H9 (cell line): ENCODE measurements around the gene PTPN7. TPM values are rescaled to one million over a fixed set of nuclear protein-coding genes. Genes with fewer than 3 reads are reported as not detected.
"Not testable (repeated sequence)": the region's sequence is repeated elsewhere in the genome, so short reads cannot be mapped to it uniquely, and the experiment has no call there.

Experiments used
- DNase-seq: peaks from one replicate; pipeline ENCODE4 v3.0.0-alpha.2; 2017
- H2AFZ ChIP-seq: one replicate; pipeline ENCODE4 v1.6.1; 2013; ENCODE audit warnings: mild to moderate bottlenecking, low read length, control low read depth, moderate library complexity
- H2AK5ac ChIP-seq: 2 replicates; pipeline ENCODE4 v1.6.1; 2013; ENCODE audit warnings: low read length, control low read depth, mixed read lengths; ENCODE audit not compliant: insufficient read length
- H2BK120ac ChIP-seq: one replicate; pipeline ENCODE4 v1.6.1; 2013; ENCODE audit warnings: low read depth, mild to moderate bottlenecking, low read length, control low read depth, inconsistent platforms; ENCODE audit not compliant: poor library complexity, severe bottlenecking
- H2BK12ac ChIP-seq: 2 replicates; pipeline ENCODE4 v1.6.1; 2013; ENCODE audit warnings: low read length, control low read depth, mixed read lengths, low read depth; ENCODE audit not compliant: insufficient read length
- H2BK15ac ChIP-seq: 2 replicates; pipeline ENCODE4 v1.6.1; 2013; ENCODE audit warnings: low read depth, low read length, control low read depth
- H2BK20ac ChIP-seq: one replicate; pipeline ENCODE4 v1.6.1; 2013; ENCODE audit warnings: low read depth, mild to moderate bottlenecking, low read length, control low read depth, inconsistent platforms; ENCODE audit not compliant: poor library complexity, severe bottlenecking
- H2BK5ac ChIP-seq: 2 replicates; pipeline ENCODE4 v1.6.1; 2013; ENCODE audit warnings: low read length, control low read depth, mixed read lengths; ENCODE audit not compliant: insufficient read length
- H3K14ac ChIP-seq: 2 replicates; pipeline ENCODE4 v1.6.1; 2013; ENCODE audit warnings: low read length, control low read depth; ENCODE audit not compliant: insufficient read depth
- H3K18ac ChIP-seq: 2 replicates; pipeline ENCODE4 v1.6.1; 2013; ENCODE audit warnings: low read depth, mild to moderate bottlenecking, mixed read lengths, low read length, control low read depth; ENCODE audit not compliant: insufficient read length
- H3K23ac ChIP-seq: 2 replicates; pipeline ENCODE4 v1.6.1; 2013; ENCODE audit warnings: low read length, control low read depth, mixed read lengths, low read depth; ENCODE audit not compliant: insufficient read length
- H3K23me2 ChIP-seq: 2 replicates; pipeline ENCODE4 v1.6.1; 2013; ENCODE audit warnings: low read depth, mild to moderate bottlenecking, mixed read lengths, low read length, control low read depth; ENCODE audit not compliant: insufficient read length, poor library complexity, severe bottlenecking
- H3K27ac ChIP-seq: 2 replicates; pipeline ENCODE4 v1.5.1; 2013; ENCODE audit warnings: low read length, control low read depth, mixed read lengths, low read depth; ENCODE audit not compliant: insufficient read length
- H3K27me3 ChIP-seq: 2 replicates; pipeline ENCODE4 v1.6.1; 2013; ENCODE audit warnings: low read length, control low read depth, inconsistent platforms; ENCODE audit not compliant: insufficient read depth
- H3K4ac ChIP-seq: 2 replicates; pipeline ENCODE4 v1.6.1; 2013; ENCODE audit warnings: low read depth, mild to moderate bottlenecking, control low read depth, inconsistent platforms, low read length, moderate library complexity
- H3K4me1 ChIP-seq: 2 replicates; pipeline ENCODE4 v1.6.1; 2013; ENCODE audit warnings: low read length, control low read depth, inconsistent platforms; ENCODE audit not compliant: insufficient read depth
- H3K4me2 ChIP-seq: 2 replicates; pipeline ENCODE4 v1.6.1; 2013; ENCODE audit warnings: low read length, control low read depth, mixed read lengths; ENCODE audit not compliant: insufficient read length, insufficient read depth
- H3K56ac ChIP-seq: 2 replicates; pipeline ENCODE4 v1.6.1; 2013; ENCODE audit warnings: low read depth, mild to moderate bottlenecking, mixed read lengths, low read length, control low read depth; ENCODE audit not compliant: insufficient read length
- H3K79me1 ChIP-seq: 2 replicates; pipeline ENCODE4 v1.6.1; 2013; ENCODE audit warnings: low read depth, mild to moderate bottlenecking, moderate library complexity, low read length, control low read depth, inconsistent platforms; ENCODE audit not compliant: insufficient read depth, poor library complexity, severe bottlenecking
- H3K79me2 ChIP-seq: 2 replicates; pipeline ENCODE4 v1.6.1; 2013; ENCODE audit warnings: low read length, control low read depth, inconsistent platforms; ENCODE audit not compliant: insufficient read depth
- H3K9ac ChIP-seq: 2 replicates; pipeline ENCODE4 v1.6.1; 2013; ENCODE audit warnings: low read length, control low read depth, mixed read lengths; ENCODE audit not compliant: insufficient read length; ENCODE audit errors: extremely low read depth
- H3K9me3 ChIP-seq: one replicate; pipeline ENCODE4 v1.6.1; 2013; ENCODE audit warnings: low read depth, low read length, inconsistent platforms; ENCODE audit not compliant: control insufficient read depth
- H3T11ph ChIP-seq: one replicate; pipeline ENCODE4 v1.6.1; 2013; ENCODE audit warnings: mild to moderate bottlenecking, low read length, control low read depth, inconsistent platforms
- H4K20me1 ChIP-seq: one replicate; pipeline ENCODE4 v1.6.1; 2013; ENCODE audit not compliant: control insufficient read depth, insufficient read length, insufficient read depth
- H4K5ac ChIP-seq: 2 replicates; pipeline ENCODE4 v1.6.1; 2013; ENCODE audit warnings: low read depth, mild to moderate bottlenecking, mixed read lengths, low read length, control low read depth; ENCODE audit not compliant: insufficient read length
- H4K8ac ChIP-seq: replicated peaks from 2 replicates; pipeline ENCODE4 v1.6.1; 2013; ENCODE audit warnings: low read length, control low read depth, mixed read lengths, low read depth; ENCODE audit not compliant: insufficient read length
- H4K91ac ChIP-seq: 2 replicates; pipeline ENCODE4 v1.6.1; 2013; ENCODE audit warnings: low read depth, mild to moderate bottlenecking, moderate library complexity, mixed read lengths, low read length, control low read depth; ENCODE audit not compliant: insufficient read length
- H3K27ac Mint-ChIP-seq, 3 experiments: 2 replicates in 2 of 3; 3 replicates in 1 of 3; pipeline ENCODE4 v1.8.0; 2020 to 2021; ENCODE audit warnings: mixed read lengths in 3 of 3, mild to moderate bottlenecking in 1 of 3, moderate library complexity in 1 of 3
- H3K27me3 Mint-ChIP-seq: 2 replicates; pipeline ENCODE4 v1.8.0; 2021; ENCODE audit warnings: low read depth, mild to moderate bottlenecking, moderate library complexity, mixed read lengths
- H3K36me3 Mint-ChIP-seq, 3 experiments: 2 replicates in 2 of 3; 3 replicates in 1 of 3; pipeline ENCODE4 v1.8.0; 2020 to 2021; ENCODE audit warnings: low read depth in 3 of 3, mixed read lengths in 3 of 3; ENCODE audit not compliant: insufficient read depth in 1 of 3
- H3K4me1 Mint-ChIP-seq, 2 experiments: 2 replicates each; pipeline ENCODE4 v1.8.0; 2020; ENCODE audit warnings: mixed read lengths in 2 of 2
- H3K4me3 Mint-ChIP-seq, 2 experiments: 2 replicates in 1 of 2; 3 replicates in 1 of 2; pipeline ENCODE4 v1.8.0; 2020 to 2021; ENCODE audit warnings: mild to moderate bottlenecking in 2 of 2, mixed read lengths in 2 of 2, moderate library complexity in 1 of 2
- H3K9me3 Mint-ChIP-seq, 2 experiments: 2 replicates in 1 of 2; 3 replicates in 1 of 2; pipeline ENCODE4 v1.8.0; 2020; ENCODE audit warnings: mild to moderate bottlenecking in 2 of 2, mixed read lengths in 2 of 2, moderate library complexity in 1 of 2
- WGBS: extraction: QIAGEN DNeasy Blood & Tissue Kit; methylation state at CpG from one replicate; pipeline ENCODE4 v1.1.7; 2013; ENCODE audit warnings: missing lambda C conversion rate, low lambda C conversion rate, mixed read lengths; ENCODE audit not compliant: insufficient read length; ENCODE audit errors: extremely low coverage; 5-methylcytosine and 5-hydroxymethylcytosine counted together
- total RNA-seq: library from RNA; stranded (reverse); gene quantifications from 2 replicates; pipeline ENCODE4 v1.2.1, GENCODE V29; 2021
- TF ChIP-seq, protein P1 (sequence below): fragments of 200-600 bp; sonication (generic); conservative IDR thresholded peaks from 3 replicates; pipeline ENCODE4 v1.8.0; 2021; ENCODE audit warnings: antibody characterized with exemption, mild to moderate bottlenecking

Gene PTPN7
- total RNA-seq, 1 experiment from 2014 or later: 0.72 TPM

DNA sequence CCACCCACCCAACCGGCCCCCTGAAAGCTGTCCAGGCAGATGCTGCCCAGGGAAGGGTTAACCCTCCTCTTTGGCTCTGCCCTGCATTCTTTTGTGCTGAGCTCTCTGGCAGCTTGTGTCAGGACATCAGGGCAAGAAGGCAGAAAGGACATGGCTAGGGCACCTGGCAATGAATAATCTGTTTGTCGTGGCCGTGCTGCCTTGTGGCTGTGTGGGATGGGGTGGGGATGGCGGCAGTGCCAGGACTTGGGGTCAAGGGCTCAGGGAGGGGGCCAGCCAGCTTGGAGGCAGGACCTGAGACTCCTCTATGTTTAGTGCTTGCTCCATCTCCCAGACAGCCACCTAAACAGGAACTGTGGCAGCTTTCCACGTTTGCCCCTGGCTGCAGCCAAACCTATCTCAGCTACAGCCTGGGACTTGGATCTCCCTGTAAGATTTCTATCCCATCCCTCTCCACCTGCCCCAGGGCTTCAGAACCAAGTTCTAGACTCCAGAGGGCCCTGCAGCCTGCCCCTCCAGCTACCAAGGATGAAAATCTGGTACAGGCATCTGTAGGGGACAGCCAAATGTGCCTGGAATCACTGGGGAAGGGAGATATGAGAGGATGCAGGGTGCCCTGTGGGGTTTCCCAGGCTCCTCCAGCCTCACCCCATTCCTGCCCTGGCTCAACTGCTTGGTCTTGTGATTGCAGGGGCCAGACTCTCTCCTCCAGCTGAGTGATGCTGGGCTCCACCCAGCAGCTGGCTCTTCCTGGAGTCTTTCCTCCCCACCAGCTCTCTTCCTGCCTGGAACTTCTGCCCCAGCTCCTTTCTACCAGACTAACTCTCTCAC lies 47.3 kb downstream of the PTPN7 start:
- Histone ChIP-seq H3K23ac (no peak overlapping the region), H2BK15ac (no peak overlapping the region), H3K9me3 (no peaks in the 10 kb centered on the region), H3K14ac (no peak overlapping the region; the same call in 1 of the 2 replicates), H4K20me1 (no peaks in the 10 kb centered on the region), H3K79me1 (no peaks in the 10 kb centered on the region), H4K91ac (no peak overlapping the region), H3K27me3 (no peaks in the 10 kb centered on the region), H3K79me2 (no peaks in the 10 kb centered on the region), H3K18ac (no peak overlapping the region), H4K8ac (no peak overlapping the region), H3K4me1 (no peaks in the 10 kb centered on the region), H2BK5ac (no peak overlapping the region), H2BK120ac (no peak overlapping the region), H2BK20ac (no peak overlapping the region), H3K56ac (no peak overlapping the region), H2AK5ac (no peak overlapping the region), H3K23me2 (no peaks in the 10 kb centered on the region), H3K27ac (no peak overlapping the region), H4K5ac (no peak overlapping the region), H3K9ac (no peak overlapping the region), H3T11ph (no peak overlapping the region), H3K4ac (no peak overlapping the region), H2BK12ac (no peak overlapping the region), H2AFZ (no peak overlapping the region), H3K4me2 (no peak overlapping the region)
- TF ChIP-seq, protein P1, sequence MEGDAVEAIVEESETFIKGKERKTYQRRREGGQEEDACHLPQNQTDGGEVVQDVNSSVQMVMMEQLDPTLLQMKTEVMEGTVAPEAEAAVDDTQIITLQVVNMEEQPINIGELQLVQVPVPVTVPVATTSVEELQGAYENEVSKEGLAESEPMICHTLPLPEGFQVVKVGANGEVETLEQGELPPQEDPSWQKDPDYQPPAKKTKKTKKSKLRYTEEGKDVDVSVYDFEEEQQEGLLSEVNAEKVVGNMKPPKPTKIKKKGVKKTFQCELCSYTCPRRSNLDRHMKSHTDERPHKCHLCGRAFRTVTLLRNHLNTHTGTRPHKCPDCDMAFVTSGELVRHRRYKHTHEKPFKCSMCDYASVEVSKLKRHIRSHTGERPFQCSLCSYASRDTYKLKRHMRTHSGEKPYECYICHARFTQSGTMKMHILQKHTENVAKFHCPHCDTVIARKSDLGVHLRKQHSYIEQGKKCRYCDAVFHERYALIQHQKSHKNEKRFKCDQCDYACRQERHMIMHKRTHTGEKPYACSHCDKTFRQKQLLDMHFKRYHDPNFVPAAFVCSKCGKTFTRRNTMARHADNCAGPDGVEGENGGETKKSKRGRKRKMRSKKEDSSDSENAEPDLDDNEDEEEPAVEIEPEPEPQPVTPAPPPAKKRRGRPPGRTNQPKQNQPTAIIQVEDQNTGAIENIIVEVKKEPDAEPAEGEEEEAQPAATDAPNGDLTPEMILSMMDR: no peak
- Mint-ChIP-seq H3K36me3 (no peaks in the 10 kb centered on the region), H3K27me3 (no peaks in the 10 kb centered on the region; the same call in 1 of the 2 replicates), H3K9me3 (no peaks in the 10 kb centered on the region), H3K4me1 (peaks cover 25 to 31% of the 10 kb centered on the region in 2 experiments), H3K4me3 (no peak overlapping the region), H3K27ac (no peak overlapping the region; a peak in 1 of 7 replicates)
- WGBS: no CpG with 5 or more reads among the region's 5 CpGs
- no peak for DNase-seq

DNA sequence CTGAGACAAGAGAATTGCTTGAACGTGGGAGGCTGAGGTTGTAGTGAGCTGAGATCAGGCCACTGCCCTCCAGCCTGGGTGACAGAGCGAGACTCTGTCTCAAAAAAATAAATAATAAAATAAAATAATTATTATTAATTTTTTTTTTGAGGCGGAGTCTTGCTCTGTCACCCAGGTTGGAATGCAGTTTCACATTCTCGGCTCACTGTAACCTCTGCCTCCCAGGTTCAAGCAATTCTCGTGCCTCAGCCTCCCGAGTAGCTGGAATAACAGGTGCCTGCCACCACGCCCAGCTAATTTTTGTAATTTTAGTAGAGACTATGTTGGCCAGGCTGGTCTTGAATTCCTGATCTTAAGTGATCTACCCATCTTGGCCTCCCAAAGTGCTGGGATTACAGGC lies 48.8 kb downstream of the PTPN7 start:
- not testable (repeated sequence) for H3K18ac ChIP-seq, H3K9me3 ChIP-seq, H3K27ac Mint-ChIP-seq, H3K9me3 Mint-ChIP-seq, H3K14ac ChIP-seq, H3K36me3 Mint-ChIP-seq, H3K79me1 ChIP-seq, H3T11ph ChIP-seq, H2AK5ac ChIP-seq, H3K79me2 ChIP-seq, H2BK12ac ChIP-seq, H4K5ac ChIP-seq, H3K4me1 ChIP-seq, H3K27ac ChIP-seq, DNase-seq, H2BK15ac ChIP-seq, H2BK120ac ChIP-seq, H3K23me2 ChIP-seq, H3K4ac ChIP-seq, H3K4me2 ChIP-seq, H3K4me3 Mint-ChIP-seq, H3K27me3 Mint-ChIP-seq, H3K56ac ChIP-seq, H4K8ac ChIP-seq, H3K9ac ChIP-seq, H3K27me3 ChIP-seq, H2BK20ac ChIP-seq, H4K20me1 ChIP-seq, H3K23ac ChIP-seq, H2AFZ ChIP-seq, H2BK5ac ChIP-seq, H4K91ac ChIP-seq
- no CpG with 5 or more reads among the region's 7 CpGs for WGBS
- peaks cover 39 to 46% of the 10 kb centered on the region in 2 experiments for H3K4me1 Mint-ChIP-seq
